NB4 (cell line): ENCODE measurements around the gene GFOD1.

Experiments
- MYC ChIP-seq: IDR thresholded peaks from 2 replicates; pipeline ENCODE4 v1.6.1; 2011; ENCODE audit warnings: low read depth, low read length
- POLR2A ChIP-seq: IDR thresholded peaks from 2 replicates; pipeline ENCODE4 v1.6.1; 2011; ENCODE audit warnings: mild to moderate bottlenecking; ENCODE audit not compliant: insufficient read length; ENCODE audit errors: extremely low read depth
- TF ChIP-seq, protein P1 (sequence below): IDR thresholded peaks from one replicate; pipeline ENCODE4 v1.5.1; 2012; ENCODE audit warnings: low read depth, low read length
- TF ChIP-seq, protein P2 (sequence below): IDR thresholded peaks from 2 replicates; pipeline ENCODE4 v1.6.1; 2011; ENCODE audit warnings: low read depth, low read length

DNA sequence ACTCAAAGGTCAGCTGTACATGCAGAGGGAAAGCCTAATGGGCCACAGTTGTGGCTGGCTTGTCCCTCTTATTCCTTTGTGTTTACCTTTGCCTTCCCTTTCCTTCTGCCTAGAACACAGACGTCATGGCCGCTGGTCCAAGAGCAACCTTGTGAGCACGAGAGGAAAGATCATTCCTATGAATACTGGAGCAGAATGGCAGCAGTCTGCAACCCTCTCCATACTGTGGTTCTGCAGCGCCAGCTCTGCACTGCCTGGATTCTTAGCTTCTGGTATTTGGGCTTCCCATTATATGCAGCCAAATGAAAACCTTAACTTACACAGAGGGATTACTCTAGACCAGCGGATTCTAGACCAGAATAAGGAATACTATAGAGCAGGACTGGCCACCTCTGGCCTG lies 171.5 kb downstream of the GFOD1 start:
- TF ChIP-seq, protein P1, sequence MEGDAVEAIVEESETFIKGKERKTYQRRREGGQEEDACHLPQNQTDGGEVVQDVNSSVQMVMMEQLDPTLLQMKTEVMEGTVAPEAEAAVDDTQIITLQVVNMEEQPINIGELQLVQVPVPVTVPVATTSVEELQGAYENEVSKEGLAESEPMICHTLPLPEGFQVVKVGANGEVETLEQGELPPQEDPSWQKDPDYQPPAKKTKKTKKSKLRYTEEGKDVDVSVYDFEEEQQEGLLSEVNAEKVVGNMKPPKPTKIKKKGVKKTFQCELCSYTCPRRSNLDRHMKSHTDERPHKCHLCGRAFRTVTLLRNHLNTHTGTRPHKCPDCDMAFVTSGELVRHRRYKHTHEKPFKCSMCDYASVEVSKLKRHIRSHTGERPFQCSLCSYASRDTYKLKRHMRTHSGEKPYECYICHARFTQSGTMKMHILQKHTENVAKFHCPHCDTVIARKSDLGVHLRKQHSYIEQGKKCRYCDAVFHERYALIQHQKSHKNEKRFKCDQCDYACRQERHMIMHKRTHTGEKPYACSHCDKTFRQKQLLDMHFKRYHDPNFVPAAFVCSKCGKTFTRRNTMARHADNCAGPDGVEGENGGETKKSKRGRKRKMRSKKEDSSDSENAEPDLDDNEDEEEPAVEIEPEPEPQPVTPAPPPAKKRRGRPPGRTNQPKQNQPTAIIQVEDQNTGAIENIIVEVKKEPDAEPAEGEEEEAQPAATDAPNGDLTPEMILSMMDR, result no peak
- TF ChIP-seq POLR2A (no peak), MYC (no peak)
- TF ChIP-seq, protein P2, sequence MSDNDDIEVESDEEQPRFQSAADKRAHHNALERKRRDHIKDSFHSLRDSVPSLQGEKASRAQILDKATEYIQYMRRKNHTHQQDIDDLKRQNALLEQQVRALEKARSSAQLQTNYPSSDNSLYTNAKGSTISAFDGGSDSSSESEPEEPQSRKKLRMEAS, result no peak
